ENCODE results near the gene ADAM23.

ADAM23 gene

DNA sequence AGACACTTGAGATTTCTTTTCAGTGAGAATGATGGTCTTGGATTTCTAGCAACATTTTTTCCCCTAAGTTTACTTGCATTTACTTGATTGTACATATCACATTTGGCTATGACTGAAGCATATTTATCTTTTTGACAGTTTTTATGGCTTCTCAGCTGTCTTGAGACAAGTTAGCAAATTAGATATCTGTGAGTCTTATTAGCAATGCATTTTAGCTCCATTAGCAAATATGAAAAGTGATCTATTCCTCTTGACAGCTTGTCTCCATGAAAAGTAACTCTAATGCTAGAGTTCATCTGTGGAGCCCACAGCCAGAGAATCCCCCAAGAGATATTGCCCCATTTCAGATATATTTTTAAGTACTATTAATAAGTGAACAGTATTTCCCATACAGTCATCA, 126.9 kb downstream of the ADAM23 start:
- H3K4me3 ChIP-seq = no peak overlapping the region
- DNase-seq (ENCODE audit: low spot score) = no peak
- H3K27ac ChIP-seq = no peak overlapping the region
- TF ChIP-seq, protein P1, sequence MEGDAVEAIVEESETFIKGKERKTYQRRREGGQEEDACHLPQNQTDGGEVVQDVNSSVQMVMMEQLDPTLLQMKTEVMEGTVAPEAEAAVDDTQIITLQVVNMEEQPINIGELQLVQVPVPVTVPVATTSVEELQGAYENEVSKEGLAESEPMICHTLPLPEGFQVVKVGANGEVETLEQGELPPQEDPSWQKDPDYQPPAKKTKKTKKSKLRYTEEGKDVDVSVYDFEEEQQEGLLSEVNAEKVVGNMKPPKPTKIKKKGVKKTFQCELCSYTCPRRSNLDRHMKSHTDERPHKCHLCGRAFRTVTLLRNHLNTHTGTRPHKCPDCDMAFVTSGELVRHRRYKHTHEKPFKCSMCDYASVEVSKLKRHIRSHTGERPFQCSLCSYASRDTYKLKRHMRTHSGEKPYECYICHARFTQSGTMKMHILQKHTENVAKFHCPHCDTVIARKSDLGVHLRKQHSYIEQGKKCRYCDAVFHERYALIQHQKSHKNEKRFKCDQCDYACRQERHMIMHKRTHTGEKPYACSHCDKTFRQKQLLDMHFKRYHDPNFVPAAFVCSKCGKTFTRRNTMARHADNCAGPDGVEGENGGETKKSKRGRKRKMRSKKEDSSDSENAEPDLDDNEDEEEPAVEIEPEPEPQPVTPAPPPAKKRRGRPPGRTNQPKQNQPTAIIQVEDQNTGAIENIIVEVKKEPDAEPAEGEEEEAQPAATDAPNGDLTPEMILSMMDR (IDR thresholded peaks at IDR 0.05) = no peak

DNA sequence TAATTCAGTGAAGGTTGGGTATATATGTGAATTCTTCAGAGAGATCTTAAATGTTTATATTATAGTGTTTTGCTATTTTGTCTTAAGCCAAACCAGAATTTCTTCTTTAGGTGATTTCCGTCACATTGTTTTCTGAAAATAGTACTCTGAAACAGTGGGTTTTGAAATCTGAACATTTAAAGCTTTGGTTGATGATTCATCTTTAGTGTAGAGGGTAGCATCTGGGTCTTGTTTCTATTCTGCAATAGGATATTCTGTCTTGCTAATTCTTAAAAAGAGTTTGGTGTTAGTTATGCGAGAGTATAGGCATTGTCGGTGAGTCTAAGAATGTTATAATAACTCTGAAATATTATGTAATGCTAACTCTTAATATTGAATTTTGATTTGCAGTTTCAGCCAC, 129.4 kb downstream of the ADAM23 start:
- Histone ChIP-seq H3K4me3 (no peak overlapping the region), H3K27ac (no peak overlapping the region)
- TF ChIP-seq, protein P1 (IDR thresholded peaks at IDR 0.05) = no peak
- no peak for DNase-seq (ENCODE audit: low spot score)

DNA sequence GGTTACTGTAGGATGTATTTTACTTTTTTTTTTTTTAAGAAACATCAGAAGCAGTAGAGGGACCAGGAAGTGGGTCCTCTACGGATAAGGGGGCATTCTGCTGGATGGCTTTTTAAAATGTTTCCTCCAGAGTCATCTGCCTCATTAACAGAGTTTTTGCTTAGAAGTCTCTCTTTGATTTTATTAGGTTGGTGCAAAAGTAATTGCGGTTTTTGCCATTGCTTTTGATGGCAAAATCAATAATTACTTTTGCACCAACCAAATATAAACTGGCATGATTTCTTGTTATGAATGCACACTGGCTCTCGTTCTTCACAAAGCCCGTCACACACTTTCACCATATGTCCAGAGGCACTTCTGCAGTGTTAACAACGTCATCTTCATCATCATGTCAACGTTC, 130.5 kb downstream of the ADAM23 start:
- DNase-seq (ENCODE audit: low spot score) = no peak
- TF ChIP-seq, protein P1 (IDR thresholded peaks at IDR 0.05) = no peak
- H3K4me3 ChIP-seq = no peak overlapping the region
- H3K27ac ChIP-seq = no peak overlapping the region

DNA sequence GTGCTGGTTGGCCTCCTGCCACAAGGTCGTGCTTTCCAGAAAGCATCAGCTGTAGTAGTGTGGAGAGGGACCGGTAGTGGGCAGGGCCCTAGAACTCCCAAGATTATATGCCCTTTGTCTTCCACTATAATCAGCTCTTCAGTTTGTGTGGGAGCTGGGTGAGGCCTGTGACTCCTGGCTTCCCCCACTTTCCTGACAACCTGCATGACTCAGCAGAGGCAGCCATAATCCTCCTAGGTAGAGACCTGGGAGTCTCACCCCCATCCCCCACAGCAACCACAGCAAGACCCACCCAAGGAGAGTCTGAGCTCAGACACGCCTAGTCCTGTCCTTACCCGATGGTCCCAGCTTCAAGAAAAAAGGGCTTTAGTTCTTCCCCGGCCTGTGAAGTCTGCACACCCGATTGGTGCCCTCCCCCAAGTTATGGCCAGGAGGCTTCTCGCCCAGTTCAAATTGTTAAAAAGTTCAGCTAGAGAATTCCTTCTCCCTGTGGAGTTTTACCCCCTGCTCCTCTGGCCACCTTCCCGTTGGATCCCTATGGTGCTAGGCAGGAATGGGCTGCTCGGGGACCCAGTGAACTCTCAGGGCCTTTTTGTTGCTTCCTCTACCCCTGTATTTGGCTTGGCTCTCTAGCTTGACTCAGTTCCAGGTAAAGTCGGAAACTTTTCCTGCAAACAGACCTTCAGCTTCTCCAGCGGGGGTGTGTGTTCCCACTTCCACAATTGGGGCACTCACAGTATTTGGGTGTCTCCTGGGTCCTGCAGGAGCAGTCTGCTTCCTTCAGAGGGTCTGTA, 141.2 kb downstream of the ADAM23 start:
- H3K27ac ChIP-seq = no peak overlapping the region
- H3K4me3 ChIP-seq = no peak overlapping the region
- DNase-seq (ENCODE audit: low spot score) = no peak
- TF ChIP-seq, protein P1 (IDR thresholded peaks at IDR 0.05) = no peak

DNA sequence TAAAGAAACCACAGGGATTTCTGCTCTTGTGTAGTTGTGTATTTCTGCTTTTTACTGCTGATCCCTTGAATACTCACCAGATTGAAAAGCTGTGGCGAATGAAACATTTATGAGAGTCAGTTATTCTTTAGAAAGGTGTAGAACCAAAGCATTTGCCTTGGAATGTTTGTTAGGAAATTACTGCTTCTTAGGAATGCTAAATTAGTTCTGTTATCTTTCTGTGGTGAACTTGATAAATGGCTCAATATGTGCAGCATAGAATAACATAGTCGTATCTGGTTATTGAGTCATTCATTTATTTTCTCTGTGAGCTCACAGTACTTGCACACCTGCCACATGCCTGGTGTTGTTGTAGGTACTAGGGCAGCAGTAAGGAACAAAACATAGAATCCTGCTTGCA, 142.0 kb downstream of the ADAM23 start:
- no peak overlapping the region for H3K27ac ChIP-seq
- H3K4me3 ChIP-seq = no peak overlapping the region
- no peak for DNase-seq (ENCODE audit: low spot score)
- TF ChIP-seq, protein P1 (IDR thresholded peaks at IDR 0.05) = no peak

DNA sequence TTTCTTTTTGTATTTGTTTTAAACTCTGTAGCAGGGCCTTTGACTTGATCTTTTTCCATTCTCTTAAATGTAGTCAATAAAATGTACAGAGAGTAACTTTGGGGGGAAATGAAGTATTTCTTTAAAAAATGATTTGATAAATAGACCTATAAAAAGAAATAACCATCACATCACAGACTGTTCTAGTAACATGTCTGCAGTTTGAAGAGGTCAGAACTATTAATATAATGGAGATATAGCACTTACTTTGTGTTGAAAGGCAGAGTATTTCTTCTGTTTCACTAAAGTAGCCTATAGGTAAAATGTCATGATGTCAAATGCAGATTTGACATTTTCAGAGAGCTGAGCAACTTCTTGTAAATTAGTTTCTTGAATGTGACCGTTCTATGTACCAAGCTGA, 143.3 kb downstream of the ADAM23 start:
- TF ChIP-seq, protein P1 (IDR thresholded peaks at IDR 0.05) = no peak
- Histone ChIP-seq H3K4me3 (no peak overlapping the region), H3K27ac (no peak overlapping the region)
- DNase-seq (ENCODE audit: low spot score) = no peak

DNA sequence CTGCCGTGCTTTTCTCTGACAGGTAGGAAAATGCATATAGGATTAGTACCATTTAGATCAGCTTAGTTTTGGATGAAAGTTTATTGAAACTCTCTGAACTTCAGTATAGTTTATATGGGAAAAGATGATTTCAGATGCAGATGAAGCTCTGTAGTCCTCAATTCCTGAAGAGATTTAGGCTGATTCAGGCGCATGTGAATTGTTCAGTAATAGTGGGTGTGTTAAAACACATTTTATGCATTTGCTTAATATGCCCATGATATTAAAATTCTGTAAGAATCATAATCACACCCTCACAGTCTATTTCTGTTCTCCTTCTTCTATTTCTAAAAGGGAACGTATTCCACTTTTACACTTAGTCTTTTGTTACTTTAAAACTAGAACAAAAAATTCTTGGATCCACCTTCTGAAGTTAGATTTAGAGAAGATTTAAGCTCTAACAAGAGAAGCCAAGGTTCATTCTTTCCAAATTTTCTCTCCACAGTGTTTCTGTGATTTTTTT, 154.4 kb downstream of the ADAM23 start:
- H3K27ac ChIP-seq = no peak overlapping the region
- no peak for DNase-seq (ENCODE audit: low spot score)
- TF ChIP-seq, protein P1 (IDR thresholded peaks at IDR 0.05) = no peak
- no peak overlapping the region for H3K4me3 ChIP-seq

Data from coronary artery (tissue), 2 donors.